IMR-90 (cell line): ENCODE results near the gene SLC17A4. TPM values are rescaled to one million over a fixed set of nuclear protein-coding genes. Genes with fewer than 3 reads are reported as not detected.

Experiments
- ATAC-seq: fragments of 200-7000 bp; cut with Tn5 transposase; 2 replicates; pipeline ENCODE4 v1.9.1; 2020; ENCODE audit warnings: low read depth, mild to moderate bottlenecking, moderate library complexity
- BruUV-seq: library from RNA; stranded (reverse); fragments of 400-500 nt; replicated peaks from 2 replicates; lab custom pipeline; 2021; lab: Mats Ljungman, UMichigan
- CTCF ChIA-PET: fragments of 300-600 bp; formaldehyde crosslinking; extraction: SDS; loops from one replicate; lab custom pipeline; 2021; ENCODE audit warnings: antibody characterized with exemption; lab: Yijun Ruan, JAX
- POLR2A ChIA-PET: fragments of 300-600 bp; sonication (Branson Sonifier 250); formaldehyde crosslinking; loops from one replicate; lab custom pipeline; 2022; ENCODE audit warnings: antibody characterized with exemption; ENCODE audit not compliant: unreplicated experiment; lab: Charles Lee
- DNase-seq: peaks from one replicate; pipeline ENCODE4 v3.0.0; 2013
- H2AFZ ChIP-seq: replicated peaks from 2 replicates; pipeline ENCODE3; 2013; ENCODE audit warnings: low read length, mild to moderate bottlenecking; ENCODE audit not compliant: poor library complexity
- H2AK5ac ChIP-seq: 2 replicates; pipeline ENCODE4 v1.6.1; 2013; ENCODE audit warnings: low read depth, low read length, inconsistent platforms
- H2AK9ac ChIP-seq: replicated peaks from 2 replicates; pipeline ENCODE3; 2013; ENCODE audit warnings: mild to moderate bottlenecking, low read depth, low read length, moderate library complexity; ENCODE audit not compliant: poor library complexity
- H2BK120ac ChIP-seq: 2 replicates; pipeline ENCODE4 v1.6.1; 2013; ENCODE audit warnings: low read depth, low read length, inconsistent platforms
- H2BK15ac ChIP-seq: 3 replicates; pipeline ENCODE4 v1.6.1; 2013; ENCODE audit warnings: low read depth, low read length, inconsistent platforms
- H2BK20ac ChIP-seq: 2 replicates; pipeline ENCODE4 v1.6.1; 2013; ENCODE audit warnings: low read depth, mild to moderate bottlenecking, inconsistent platforms, low read length, moderate library complexity
- H2BK5ac ChIP-seq: 2 replicates; pipeline ENCODE4 v1.6.1; 2013; ENCODE audit warnings: mild to moderate bottlenecking, low read depth, low read length, inconsistent platforms; ENCODE audit not compliant: poor library complexity, severe bottlenecking
- H3K14ac ChIP-seq: replicated peaks from 2 replicates; pipeline ENCODE4 v1.6.1; 2013; ENCODE audit warnings: low read depth, low read length, inconsistent platforms
- H3K18ac ChIP-seq: 2 replicates; pipeline ENCODE4 v1.6.1; 2013; ENCODE audit warnings: low read depth, low read length, control low read depth
- H3K23ac ChIP-seq: 2 replicates; pipeline ENCODE4 v1.6.1; 2013; ENCODE audit warnings: low read depth, low read length, inconsistent platforms
- H3K27ac ChIP-seq: 2 replicates; pipeline ENCODE4 v1.5.1; 2013; ENCODE audit warnings: mild to moderate bottlenecking, control low read depth, low read length; ENCODE audit not compliant: insufficient read depth
- H3K27me3 ChIP-seq: 2 replicates; pipeline ENCODE4 v1.6.1; 2013; ENCODE audit warnings: low read length; ENCODE audit not compliant: control insufficient read depth, insufficient read depth
- H3K36me3 ChIP-seq: 2 replicates; pipeline ENCODE4 v1.6.1; 2013; ENCODE audit warnings: low read length, mixed read lengths; ENCODE audit not compliant: control insufficient read depth, insufficient read depth
- H3K4ac ChIP-seq: 2 replicates; pipeline ENCODE4 v1.6.1; 2013; ENCODE audit warnings: low read depth, low read length, inconsistent platforms
- H3K4me1 ChIP-seq: 2 replicates; pipeline ENCODE4 v1.6.1; 2013; ENCODE audit warnings: low read length, mixed read lengths; ENCODE audit not compliant: control insufficient read depth, insufficient read depth
- H3K4me2 ChIP-seq: 2 replicates; pipeline ENCODE4 v1.6.1; 2013; ENCODE audit warnings: low read depth, mild to moderate bottlenecking, control low read depth, low read length, moderate library complexity
- H3K4me3 ChIP-seq: 2 replicates; pipeline ENCODE4 v1.5.1; 2013; ENCODE audit warnings: low read depth, mild to moderate bottlenecking, control low read depth, low read length, moderate library complexity; ENCODE audit not compliant: insufficient read depth
- H3K56ac ChIP-seq: 2 replicates; pipeline ENCODE4 v1.6.1; 2013; ENCODE audit warnings: low read length, inconsistent platforms; ENCODE audit not compliant: insufficient read depth; ENCODE audit errors: extremely low read depth
- H3K79me1 ChIP-seq, 2 experiments: 2 replicates each; pipeline ENCODE4 v1.6.1; 2013; ENCODE audit warnings: low read length in 2 of 2, inconsistent platforms in 1 of 2, low read depth in 1 of 2
- H3K9ac ChIP-seq: 2 replicates; pipeline ENCODE4 v1.6.1; 2013; ENCODE audit warnings: low read depth, low read length, control low read depth
- H3K9me1 ChIP-seq: 2 replicates; pipeline ENCODE4 v1.6.1; 2013; ENCODE audit warnings: low read length, inconsistent platforms; ENCODE audit not compliant: insufficient read depth
- H3K9me3 ChIP-seq: 2 replicates; pipeline ENCODE4 v1.6.1; 2013; ENCODE audit warnings: low read length; ENCODE audit not compliant: control insufficient read depth, insufficient read depth
- H4K20me1 ChIP-seq: 2 replicates; pipeline ENCODE4 v1.6.1; 2013; ENCODE audit warnings: low read length, inconsistent platforms; ENCODE audit not compliant: insufficient read depth
- H4K5ac ChIP-seq: 2 replicates; pipeline ENCODE4 v1.6.1; 2013; ENCODE audit warnings: mild to moderate bottlenecking, low read depth, low read length, control low read depth
- H4K8ac ChIP-seq, 2 experiments: 2 replicates each; pipeline ENCODE4 v1.6.1; 2013; ENCODE audit warnings: low read depth in 2 of 2, low read length in 2 of 2, control low read depth in 1 of 2, inconsistent platforms in 1 of 2
- H4K91ac ChIP-seq: 2 replicates; pipeline ENCODE4 v1.6.1; 2013; ENCODE audit warnings: low read depth, low read length, inconsistent platforms; ENCODE audit not compliant: insufficient read depth
- MAZ ChIP-seq: IDR thresholded peaks from 2 replicates; pipeline ENCODE4 v1.6.1; 2012; ENCODE audit warnings: low read depth, mild to moderate bottlenecking, low read length, improper control_type of control experiment, moderate library complexity, borderline replicate concordance
- MXI1 ChIP-seq: IDR thresholded peaks from 2 replicates; pipeline ENCODE4 v1.6.1; 2012; ENCODE audit warnings: low read depth, mild to moderate bottlenecking, low read length, moderate library complexity, borderline replicate concordance
- NFE2L2 ChIP-seq: fragments of 150-350 bp; IDR thresholded peaks from 2 replicates; pipeline ENCODE4 v1.6.1; 2016; ENCODE audit warnings: low read depth, mild to moderate bottlenecking, low read length
- POLR2A ChIP-seq: IDR thresholded peaks from 2 replicates; pipeline ENCODE4 v1.6.1; 2012; ENCODE audit warnings: mild to moderate bottlenecking, low read depth, low read length
- WGBS, 2 experiments: methylation state at CpG; one replicate each; pipeline versions ENCODE4 v1.1.5 to v1.1.7; 2013; ENCODE audit warnings: missing lambda C conversion rate in 2 of 2; ENCODE audit not compliant: insufficient read length in 1 of 2; ENCODE audit errors: extremely low coverage in 2 of 2; 5-methylcytosine and 5-hydroxymethylcytosine counted together
- dilution Hi-C: fragments of 300-500 bp; cut with HindIII; formaldehyde crosslinking; loops from one replicate; pipeline ENCODE4 v1.14.3; 2018; ENCODE audit warnings: low sequenced_read_pairs; ENCODE audit not compliant: unreplicated experiment
- in situ Hi-C: fragments of 300-500 bp; cut with MboI; formaldehyde crosslinking; loops from 3 replicates; pipeline ENCODE4 v1.14.3; 2019; ENCODE audit warnings: low sequenced_read_pairs, inconsistent platforms, mixed read lengths
- intact Hi-C: fragments of 100-400 bp; cut with micrococcal nuclease; formaldehyde crosslinking; loops from 2 replicates; pipeline ENCODE4 v1.10.0; 2022
- polyA plus RNA-seq, 3 experiments: library from polyadenylated mRNA; depleted of rRNA; stranded (reverse); fragments of >200 nt; gene quantifications; 2 replicates each; pipeline ENCODE4 v1.2.3, GENCODE V29; 2012; ENCODE audit warnings: low replicate concordance in 1 of 3
- total RNA-seq: library from RNA; depleted of rRNA; stranded (reverse); fragments of >200 nt; gene quantifications from 2 replicates; pipeline ENCODE4 v1.2.3, GENCODE V29; 2012
- TF ChIP-seq, protein P1 (sequence below): fragments of 150-350 bp; IDR thresholded peaks from 2 replicates; pipeline ENCODE4 v1.6.1; 2016; ENCODE audit warnings: low read depth, mild to moderate bottlenecking, low read length, moderate library complexity, borderline replicate concordance

SLC17A4 gene
- total and polyA plus RNA-seq, 2 of the 4 experiments (the other 2 are of a cell fraction) = not detected

- no peaks in the 10 kb centered on the region for H3K9me3 ChIP-seq
- H4K20me1 ChIP-seq = no peaks in the 10 kb centered on the region
- H3K14ac ChIP-seq = no peak overlapping the region
- H3K4me3 ChIP-seq = no peak overlapping the region
- CTCF ChIA-PET = interaction anchor here (0.5 kb wide), 1 partner anchor 14 kb away, joined by 3 read pairs; no protein-coding TSS in a partner anchor
- in situ Hi-C loops (no loop called here), dilution Hi-C loops (no loop called here), intact Hi-C loops (no loop called here)
- no peak overlapping the region for H2AK5ac ChIP-seq
- H4K5ac ChIP-seq = no peak overlapping the region
- H3K4ac ChIP-seq = no peak overlapping the region
- BruUV-seq = no TSS peak
- H2BK15ac ChIP-seq = no peak overlapping the region
- H3K36me3 ChIP-seq = no peaks in the 10 kb centered on the region
- H2AK9ac ChIP-seq = no peak overlapping the region
- TF ChIP-seq MAZ (no peak), MXI1 (no peak), POLR2A (no peak), NFE2L2 (no peak)
- TF ChIP-seq, protein P1, sequence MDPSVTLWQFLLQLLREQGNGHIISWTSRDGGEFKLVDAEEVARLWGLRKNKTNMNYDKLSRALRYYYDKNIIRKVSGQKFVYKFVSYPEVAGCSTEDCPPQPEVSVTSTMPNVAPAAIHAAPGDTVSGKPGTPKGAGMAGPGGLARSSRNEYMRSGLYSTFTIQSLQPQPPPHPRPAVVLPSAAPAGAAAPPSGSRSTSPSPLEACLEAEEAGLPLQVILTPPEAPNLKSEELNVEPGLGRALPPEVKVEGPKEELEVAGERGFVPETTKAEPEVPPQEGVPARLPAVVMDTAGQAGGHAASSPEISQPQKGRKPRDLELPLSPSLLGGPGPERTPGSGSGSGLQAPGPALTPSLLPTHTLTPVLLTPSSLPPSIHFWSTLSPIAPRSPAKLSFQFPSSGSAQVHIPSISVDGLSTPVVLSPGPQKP = no peak
- no peak overlapping the region for H4K8ac ChIP-seq
- no peak overlapping the region for H4K91ac ChIP-seq
- no peak overlapping the region for H3K4me2 ChIP-seq
- no CpG with 5 or more reads among the region's 2 CpGs for WGBS, 2 experiments
- ATAC-seq (no peak), DNase-seq (no peak)
- H3K4me1 ChIP-seq = no peaks in the 10 kb centered on the region
- H2BK20ac ChIP-seq = no peak overlapping the region
- H2AFZ ChIP-seq = no peak overlapping the region
- POLR2A ChIA-PET = no interaction called here
- no peak overlapping the region for H2BK5ac ChIP-seq
- no peak overlapping the region for H3K27ac ChIP-seq
- no peak overlapping the region for H3K18ac ChIP-seq
- H3K9me1 ChIP-seq = no peaks in the 10 kb centered on the region
- H3K9ac ChIP-seq = no peak overlapping the region
- H3K27me3 ChIP-seq = no peaks in the 10 kb centered on the region
- no peak overlapping the region for H2BK120ac ChIP-seq
- H3K56ac ChIP-seq = no peak overlapping the region
- no peaks in the 10 kb centered on the region for H3K79me1 ChIP-seq
- H3K23ac ChIP-seq = no peak overlapping the region
Observed at GRCh38 chr6:25777031-25777430, 22.5 kb downstream of the SLC17A4 start.
